Activated CD8-positive, alpha-beta memory T cell treated with anti-CD3 and anti-CD28 coated beads for 48 hours (primary cell): ENCODE measurements around the gene USP47.

ENCODE experiments used
- DNase-seq, 3 experiments: peaks; one replicate each; pipeline ENCODE4 v3.0.0-alpha.2; 2020; ENCODE audit warnings: low read depth in 2 of 3, low spot score in 2 of 3

Gene USP47

GRCh38 chr11:11980200-11980599 lies 138.4 kb downstream of the USP47 start:
- DNase-seq = no peak

DNA sequence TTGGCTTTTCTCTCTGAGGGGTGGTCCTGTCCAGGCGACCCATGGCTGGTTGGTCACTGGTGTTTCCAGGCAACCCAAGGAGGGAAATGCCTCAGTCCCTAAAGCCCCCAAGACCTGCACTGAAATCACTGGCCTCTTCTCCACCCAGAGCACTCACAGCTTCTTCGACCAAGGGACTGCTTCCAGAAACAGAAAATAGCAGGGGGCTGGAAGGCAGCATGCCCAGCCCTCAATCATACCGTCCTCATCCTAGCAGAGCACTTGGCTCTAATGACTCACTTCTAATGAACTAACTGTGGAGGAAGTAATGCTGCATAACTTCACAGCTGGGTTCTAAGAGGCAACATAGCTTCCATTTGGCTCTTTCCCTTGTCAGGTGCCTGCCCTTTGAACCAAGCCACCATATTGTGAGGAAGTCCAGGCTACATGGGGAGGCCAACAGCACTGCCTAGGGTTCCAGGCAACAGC lies 139.1 kb downstream of the USP47 start:
- DNase-seq = no peak

DNA sequence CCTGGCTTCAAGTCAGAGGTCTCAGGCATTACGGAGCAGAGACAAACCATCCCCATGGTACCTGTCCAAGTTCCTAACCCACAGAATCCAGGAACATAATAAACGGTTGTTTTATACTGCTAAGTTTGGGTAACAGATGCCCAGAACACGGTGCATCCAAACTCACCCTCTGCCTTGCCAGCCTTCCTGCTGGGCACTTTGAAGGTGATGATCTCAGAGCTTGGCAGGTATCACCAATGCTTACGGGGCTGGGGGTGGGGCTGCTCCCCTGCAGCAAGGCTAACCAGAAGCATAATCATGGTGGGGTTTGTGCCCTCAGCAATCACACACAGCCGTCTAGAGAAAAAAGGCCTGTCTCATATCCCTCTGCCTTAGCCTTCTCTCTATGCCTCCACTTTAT lies 139.6 kb downstream of the USP47 start:
- DNase-seq = no peak

GRCh38 chr11:11981840-11982239 lies 140.1 kb downstream of the USP47 start:
- DNase-seq = no peak

- DNase-seq = no peak
Observed at GRCh38 chr11:11982461-11982860, 140.7 kb downstream of the USP47 start.

- DNase-seq = no peak
Observed at GRCh38 chr11:11982975-11983374, 141.2 kb downstream of the USP47 start.

DNA sequence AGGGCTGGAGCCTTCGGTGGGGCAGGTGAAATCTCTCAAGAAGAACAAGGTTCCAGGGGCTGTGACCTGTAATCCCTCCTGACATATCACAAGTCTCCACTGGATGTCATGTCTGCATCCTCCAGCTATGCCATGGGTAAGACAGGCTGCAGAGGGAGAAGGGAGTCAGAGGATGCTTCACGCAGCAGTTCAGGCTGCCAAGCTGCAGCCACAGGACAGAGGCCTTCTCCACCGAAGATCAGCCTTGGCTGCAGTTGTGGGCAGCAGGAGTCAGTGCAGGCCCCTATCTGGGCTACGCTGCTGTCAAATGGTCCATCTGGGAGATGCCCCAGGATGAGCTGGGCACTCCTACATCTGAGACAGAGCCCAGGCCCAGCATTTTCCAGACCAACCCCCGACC lies 141.7 kb downstream of the USP47 start:
- no peak for DNase-seq

DNA sequence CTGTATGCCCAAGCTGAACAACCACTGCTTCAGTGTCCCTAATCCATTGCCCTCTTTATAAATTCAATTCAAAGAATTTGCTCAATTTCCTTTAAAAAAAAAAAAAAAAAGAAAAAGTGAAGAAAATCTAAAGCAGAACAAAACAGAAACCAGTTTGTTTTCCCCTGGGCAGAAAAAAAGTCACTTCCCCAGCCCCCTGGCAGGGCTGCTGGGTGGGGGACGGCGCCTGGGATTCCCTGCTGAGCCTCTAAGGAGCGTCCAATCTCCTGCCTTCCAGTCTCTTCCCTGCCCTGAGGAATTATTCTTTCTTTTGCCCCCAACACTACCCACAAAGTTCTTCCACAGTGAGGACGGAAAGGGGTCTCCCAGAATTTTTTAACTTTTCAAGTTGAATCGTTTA lies 142.8 kb downstream of the USP47 start:
- no peak for DNase-seq

DNA sequence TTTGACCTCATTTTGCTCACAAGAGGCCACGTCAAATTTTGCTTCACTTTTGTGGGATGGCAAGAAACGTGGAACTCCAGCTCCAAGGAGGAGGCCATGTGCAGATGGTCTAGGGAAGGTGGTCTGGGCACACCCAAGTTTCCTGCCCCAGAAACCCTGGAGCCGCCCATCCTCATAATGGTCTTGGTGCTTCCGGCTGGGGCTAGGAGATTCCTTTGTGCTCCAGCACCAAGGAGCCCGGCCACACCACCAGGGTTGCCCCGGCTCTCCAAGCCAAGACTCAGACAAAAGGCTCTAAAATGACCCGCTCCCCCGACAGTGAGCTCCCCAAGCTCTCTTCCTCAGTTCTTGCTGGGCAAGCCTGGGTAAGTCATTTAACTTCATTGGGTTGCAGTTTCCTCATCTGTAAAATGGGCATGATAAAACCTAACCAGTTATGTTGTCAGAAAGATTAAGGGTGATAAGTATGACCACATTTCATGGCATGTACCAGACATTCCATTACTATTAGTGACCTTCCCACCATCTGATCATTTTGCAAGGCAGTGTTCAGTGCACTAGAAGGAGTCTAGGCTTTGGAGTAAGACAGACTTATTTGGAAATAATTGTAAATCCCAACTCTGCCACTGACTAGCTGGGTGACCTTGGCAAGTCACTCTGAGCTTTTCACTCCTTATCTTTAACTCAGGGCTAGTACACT lies 143.4 kb downstream of the USP47 start:
- no peak for DNase-seq

GRCh38 chr11:11985954-11986949 lies 144.5 kb downstream of the USP47 start:
- DNase-seq = no peak

DNA sequence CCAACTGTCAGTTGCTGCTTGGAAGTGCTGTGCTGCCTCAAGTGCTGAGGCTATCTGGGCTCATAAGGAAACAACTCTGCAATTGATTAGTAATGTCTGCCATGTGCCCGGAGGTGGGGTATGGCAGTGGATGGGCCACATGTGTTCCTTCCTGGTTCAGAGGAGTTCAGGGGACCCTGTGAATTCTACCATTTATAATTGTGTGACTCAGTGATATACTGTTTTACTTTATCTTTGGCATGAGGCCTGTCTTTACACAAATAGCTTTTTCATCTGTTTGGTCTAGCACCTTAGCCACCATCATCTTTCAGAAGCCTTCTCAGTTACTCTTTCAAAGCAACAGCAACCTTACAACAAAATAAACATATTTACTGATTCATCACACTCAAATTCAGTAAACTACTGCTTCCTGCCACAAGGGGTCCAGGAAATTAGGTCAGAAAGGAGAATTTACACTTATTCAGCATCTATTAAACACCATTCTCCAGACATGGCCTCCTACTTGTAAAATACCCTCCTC lies 145.8 kb downstream of the USP47 start:
- no peak for DNase-seq

DNA sequence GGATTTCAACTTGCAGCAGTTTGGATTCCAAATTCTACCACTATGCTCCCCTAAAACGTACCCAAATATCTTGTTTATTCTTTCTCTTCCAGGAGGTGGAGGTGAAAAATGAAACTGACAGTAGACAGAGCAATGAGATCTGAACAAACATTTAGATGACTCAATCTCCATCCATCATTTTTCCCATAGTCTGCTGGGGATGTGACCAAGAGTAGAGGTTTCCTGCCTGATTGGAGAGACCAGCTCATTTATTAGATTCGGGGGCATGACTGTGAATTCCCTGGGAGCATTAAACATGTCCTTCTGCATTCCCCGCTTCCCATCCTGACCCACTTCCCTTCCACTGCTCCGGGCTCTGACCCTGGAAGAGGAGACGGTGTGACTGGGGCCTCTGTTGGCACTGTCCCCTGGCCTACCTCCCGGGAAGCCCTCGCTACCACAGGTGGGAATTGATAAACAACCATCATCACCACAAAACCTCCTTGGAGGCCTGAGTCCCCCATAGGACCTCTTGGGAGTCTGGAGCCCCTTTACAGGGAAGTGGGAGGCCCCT lies 146.4 kb downstream of the USP47 start:
- DNase-seq = no peak

- no peak for DNase-seq
Observed at GRCh38 chr11:11988681-11989261, 147.0 kb downstream of the USP47 start.

- no peak for DNase-seq
Observed at GRCh38 chr11:11989774-11990744, 148.3 kb downstream of the USP47 start.

DNA sequence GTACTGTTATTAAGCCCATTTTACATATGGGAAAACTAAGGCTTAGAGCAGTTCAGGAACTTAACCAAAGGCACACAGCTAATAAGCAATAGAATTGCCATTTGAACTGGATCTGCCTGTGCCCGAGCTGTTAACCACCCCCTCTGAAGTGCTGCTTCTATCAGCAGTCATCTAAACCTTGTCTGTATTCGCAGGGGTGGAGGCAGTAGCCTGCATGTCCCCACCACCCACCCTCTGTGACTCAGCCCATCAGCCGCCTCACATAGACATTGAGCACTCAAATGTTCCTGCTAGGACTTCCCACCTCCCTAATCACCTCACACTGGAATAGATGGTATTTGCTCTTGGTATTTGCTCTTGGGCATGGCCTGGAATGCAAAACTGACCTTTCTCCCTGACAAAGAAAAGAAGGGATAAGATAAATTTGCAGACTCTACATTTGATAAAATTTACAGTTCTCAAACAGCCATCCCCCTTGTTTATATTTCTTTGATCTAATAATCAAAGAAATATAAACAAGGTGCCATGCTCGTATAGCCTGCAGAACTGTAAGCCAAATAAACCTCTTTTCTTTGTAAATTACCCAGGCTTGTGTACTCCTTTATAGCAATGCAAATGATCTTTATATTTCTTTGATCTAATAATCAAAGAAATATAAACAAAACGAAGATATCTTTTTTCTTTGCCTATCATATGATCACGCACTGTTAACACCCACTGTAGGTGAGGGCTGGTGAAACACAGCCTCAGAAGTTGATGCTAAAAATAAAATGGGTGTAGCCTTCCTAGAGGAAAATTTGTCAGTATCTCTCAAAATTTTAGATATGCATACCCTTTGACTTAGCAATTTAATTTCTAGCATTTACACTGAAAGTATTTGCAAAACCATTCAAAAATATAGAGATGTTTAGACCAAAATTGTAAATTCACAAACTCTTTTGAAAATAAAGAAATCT lies 150.8 kb downstream of the USP47 start:
- DNase-seq = no peak

DNA sequence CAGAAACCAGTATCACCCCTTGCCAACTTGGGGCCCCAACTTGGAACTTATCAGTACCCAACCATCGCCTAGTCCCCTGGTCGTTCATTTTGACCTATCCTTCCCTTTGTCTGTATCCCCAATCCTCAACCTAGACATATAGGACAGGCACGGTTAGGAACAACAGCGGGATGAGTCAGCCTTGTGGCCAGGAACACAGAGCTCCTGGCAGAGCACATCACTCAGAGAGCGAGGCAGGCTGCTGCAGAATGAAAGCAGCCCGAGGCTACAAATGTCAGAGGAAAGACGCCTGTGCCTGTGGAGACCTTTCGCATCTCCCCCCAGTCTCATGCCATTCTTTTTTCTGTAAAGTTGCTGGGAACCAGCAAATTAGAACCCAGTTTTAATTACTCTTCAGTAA lies 152.1 kb downstream of the USP47 start:
- DNase-seq = no peak

GRCh38 chr11:11995601-11996000 lies 153.8 kb downstream of the USP47 start:
- no peak for DNase-seq

DNA sequence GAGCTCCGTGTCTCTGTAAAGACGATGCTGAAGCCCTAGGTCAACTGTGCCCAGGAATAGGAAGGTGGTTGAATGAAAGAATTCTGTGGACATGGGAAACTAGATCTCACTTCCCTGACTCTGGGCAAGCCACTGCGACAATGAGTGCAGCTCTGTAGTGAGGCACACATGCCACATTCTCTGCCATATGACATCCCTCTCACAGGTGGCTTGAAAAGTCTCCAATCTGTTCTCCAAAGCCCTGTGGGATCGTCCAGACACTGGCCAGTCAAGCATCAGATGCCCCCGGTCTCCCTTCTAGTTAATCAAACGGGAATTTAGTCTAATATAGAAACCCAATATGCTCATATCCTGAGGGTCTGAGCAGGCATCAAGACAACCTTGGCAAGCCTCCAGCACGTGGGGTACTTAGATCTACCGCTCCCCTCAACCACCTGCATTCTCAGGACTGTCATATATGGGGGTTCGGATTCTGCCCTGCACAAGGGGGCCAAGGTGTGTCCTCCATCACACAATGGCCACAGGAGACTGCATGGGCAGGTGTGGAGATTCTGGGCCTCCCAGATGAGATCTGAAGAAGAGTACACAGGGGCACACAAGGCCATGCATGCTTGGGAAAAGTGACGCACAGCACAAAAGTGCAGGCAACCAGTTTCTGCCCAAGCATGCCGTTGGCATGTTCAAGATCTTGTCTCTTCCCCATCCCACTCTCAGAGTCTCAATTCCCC lies 154.7 kb downstream of the USP47 start:
- no peak for DNase-seq

DNA sequence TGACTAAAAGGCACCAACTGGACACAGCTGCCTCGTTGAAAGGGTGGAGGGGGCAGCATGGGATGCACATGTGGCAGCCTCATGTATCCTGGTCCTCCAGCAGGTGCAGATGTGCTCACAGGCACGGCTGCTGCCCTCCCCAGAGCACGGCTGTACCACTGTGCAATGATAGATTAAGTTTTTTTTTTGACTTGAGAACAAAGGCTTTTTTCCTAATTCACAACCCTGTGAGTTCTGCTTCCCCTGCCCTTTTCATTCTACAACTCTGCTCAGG lies 155.2 kb downstream of the USP47 start:
- DNase-seq = no peak
